WTC11 (cell line): ENCODE measurements around the gene POPDC3. TPM values are rescaled to one million over a fixed set of nuclear protein-coding genes. Genes with fewer than 3 reads are reported as not detected.

ENCODE experiments used
- ATAC-seq: fragments of 200-7000 bp; cut with Tn5 transposase; 2 replicates; pipeline ENCODE4 v1.10.0; 2021; ENCODE audit warnings: mild to moderate bottlenecking, moderate library complexity
- CTCF ChIA-PET: fragments of 300-600 bp; sonication (Branson Sonifier 250); formaldehyde crosslinking; loops from one replicate; lab custom pipeline; 2021; ENCODE audit warnings: antibody characterized with exemption; lab: Charles Lee
- POLR2A ChIA-PET: fragments of 350-600 bp; sonication (Branson Sonifier 250); formaldehyde crosslinking; loops from one replicate; lab custom pipeline; 2021; ENCODE audit warnings: antibody characterized with exemption; lab: Charles Lee
- DNase-seq: peaks from one replicate; pipeline ENCODE4 v3.0.0; 2021; ENCODE audit warnings: low spot score
- H3K27ac Mint-ChIP-seq: 2 replicates; pipeline ENCODE4 v1.8.0; 2021; ENCODE audit warnings: mixed read lengths
- H3K27me3 Mint-ChIP-seq: 2 replicates; pipeline ENCODE4 v1.8.0; 2021; ENCODE audit warnings: low read depth, mild to moderate bottlenecking, moderate library complexity, mixed read lengths
- H3K36me3 Mint-ChIP-seq: 2 replicates; pipeline ENCODE4 v1.8.0; 2021; ENCODE audit warnings: mixed read lengths
- H3K4me1 Mint-ChIP-seq: 2 replicates; pipeline ENCODE4 v1.8.0; 2022; ENCODE audit warnings: mixed read lengths
- H3K4me3 Mint-ChIP-seq: 2 replicates; pipeline ENCODE4 v1.8.0; 2021; ENCODE audit warnings: mild to moderate bottlenecking, moderate library complexity, mixed read lengths
- H3K9me3 Mint-ChIP-seq: 2 replicates; pipeline ENCODE4 v1.8.0; 2021; ENCODE audit warnings: mixed read lengths
- AR ChIP-seq: fragments of 250-450 bp; sonication (Bioruptor Pico); IDR thresholded peaks from 2 replicates; pipeline ENCODE4 v1.9.0; 2021; ENCODE audit warnings: mild to moderate bottlenecking
- ARID4B ChIP-seq: sonication (generic); formaldehyde crosslinking; IDR thresholded peaks from 2 replicates; pipeline ENCODE4 v1.8.0; 2023; ENCODE audit warnings: missing genetic modification reagents, mild to moderate bottlenecking, borderline replicate concordance
- ATF1 ChIP-seq: sonication (generic); formaldehyde crosslinking; IDR thresholded peaks from 2 replicates; pipeline ENCODE4 v1.8.1; 2023; ENCODE audit warnings: mild to moderate bottlenecking, moderate library complexity, missing genetic modification reagents
- CREB1 ChIP-seq: sonication (generic); formaldehyde crosslinking; IDR thresholded peaks from 2 replicates; pipeline ENCODE4 v1.8.0; 2023; ENCODE audit warnings: mild to moderate bottlenecking, missing genetic modification reagents
- FOXP1 ChIP-seq: sonication (generic); formaldehyde crosslinking; IDR thresholded peaks from 2 replicates; pipeline ENCODE4 v1.8.0; 2022; ENCODE audit warnings: missing genetic modification reagents, mild to moderate bottlenecking, moderate library complexity, borderline replicate concordance
- HMGA2 ChIP-seq: fragments of 250-450 bp; sonication (Bioruptor Pico); IDR thresholded peaks from 2 replicates; pipeline ENCODE4 v1.4.0; 2021; ENCODE audit warnings: mild to moderate bottlenecking, moderate library complexity
- IRF2 ChIP-seq: sonication (generic); formaldehyde crosslinking; IDR thresholded peaks from 2 replicates; pipeline ENCODE4 v1.8.0; 2022; ENCODE audit warnings: low read depth, missing genetic modification reagents, borderline replicate concordance
- JUN ChIP-seq: sonication (generic); formaldehyde crosslinking; IDR thresholded peaks from 2 replicates; pipeline ENCODE4 v1.8.0; 2023; ENCODE audit warnings: mild to moderate bottlenecking, missing genetic modification reagents
- MAX ChIP-seq: sonication (generic); formaldehyde crosslinking; IDR thresholded peaks from 2 replicates; pipeline ENCODE4 v1.8.0; 2022; ENCODE audit warnings: mild to moderate bottlenecking, missing genetic modification reagents
- MLX ChIP-seq: sonication (generic); formaldehyde crosslinking; IDR thresholded peaks from 2 replicates; pipeline ENCODE4 v1.8.1; 2023; ENCODE audit warnings: mild to moderate bottlenecking, missing genetic modification reagents, moderate library complexity
- NR1H2 ChIP-seq: sonication (generic); formaldehyde crosslinking; IDR thresholded peaks from 2 replicates; pipeline ENCODE4 v1.9.0; 2021; ENCODE audit warnings: mild to moderate bottlenecking, moderate library complexity, missing genetic modification reagents
- OVOL2 ChIP-seq: fragments of 250-450 bp; sonication (Bioruptor Pico); IDR thresholded peaks from 2 replicates; pipeline ENCODE4 v1.9.0; 2021; ENCODE audit warnings: mild to moderate bottlenecking, borderline replicate concordance
- PREB ChIP-seq: sonication (generic); formaldehyde crosslinking; IDR thresholded peaks from 2 replicates; pipeline ENCODE4 v1.8.1; 2022; ENCODE audit warnings: mild to moderate bottlenecking, missing genetic modification reagents, moderate library complexity, borderline replicate concordance
- PRRX2 ChIP-seq: fragments of 250-450 bp; sonication (Bioruptor Pico); IDR thresholded peaks from 2 replicates; pipeline ENCODE4 v1.8.0; 2021; ENCODE audit warnings: mild to moderate bottlenecking
- TCF7 ChIP-seq: sonication (generic); formaldehyde crosslinking; IDR thresholded peaks from 2 replicates; pipeline ENCODE4 v1.8.0; 2022; ENCODE audit warnings: mild to moderate bottlenecking, low read depth, missing genetic modification reagents, moderate library complexity
- TEAD4 ChIP-seq: sonication (generic); formaldehyde crosslinking; IDR thresholded peaks from 2 replicates; pipeline ENCODE4 v1.8.0; 2022; ENCODE audit warnings: mild to moderate bottlenecking, missing genetic modification reagents
- ZNF219 ChIP-seq: sonication (generic); formaldehyde crosslinking; IDR thresholded peaks from 2 replicates; pipeline ENCODE4 v1.8.0; 2023; ENCODE audit warnings: missing genetic modification reagents, mild to moderate bottlenecking, borderline replicate concordance
- ZNF416 ChIP-seq: fragments of 250-450 bp; sonication (Bioruptor Pico); IDR thresholded peaks from 2 replicates; pipeline ENCODE4 v1.9.0; 2021; ENCODE audit warnings: mild to moderate bottlenecking, inconsistent platforms
- ZNF423 ChIP-seq: fragments of 250-450 bp; sonication (Bioruptor Pico); IDR thresholded peaks from 2 replicates; pipeline ENCODE4 v2.1.2; 2022; ENCODE audit warnings: mild to moderate bottlenecking, moderate library complexity
- ZNF425 ChIP-seq: fragments of 250-450 bp; sonication (Bioruptor Pico); conservative IDR thresholded peaks from 2 replicates; pipeline ENCODE4 v1.9.0; 2021; ENCODE audit warnings: mild to moderate bottlenecking
- ZSCAN18 ChIP-seq: fragments of 250-450 bp; sonication (Bioruptor Pico); IDR thresholded peaks from 2 replicates; pipeline ENCODE4 v2.1.2; 2022; ENCODE audit warnings: mild to moderate bottlenecking, moderate library complexity
- total RNA-seq: library from RNA; stranded (reverse); gene quantifications from 3 replicates; pipeline ENCODE4 v1.2.3, GENCODE V29; 2021

POPDC3 gene
- total RNA-seq, 1 experiment from 2014 or later = 2.7 TPM

GRCh38 chr6:105202486-105202885, 22.7 kb upstream of the POPDC3 start (continued):
- TF ChIP-seq FOXP1 (CRISPR knock-in tag) (no peak), HMGA2 (CRISPR knock-in tag) (no peak), JUN (CRISPR knock-in tag) (no peak), ATF1 (CRISPR knock-in tag) (no peak), ARID4B (CRISPR knock-in tag) (no peak), OVOL2 (CRISPR knock-in tag) (no peak), ZNF423 (no peak), PREB (CRISPR knock-in tag) (no peak), ZNF425 (CRISPR knock-in tag) (no peak)

GRCh38 chr6:105200133-105200730, 20.4 kb upstream of the POPDC3 start:
- H3K4me1 Mint-ChIP-seq = no peaks in the 10 kb centered on the region
- ChIA-PET CTCF (no interaction called here), POLR2A (no interaction called here)
- H3K36me3 Mint-ChIP-seq = 0 out of 2 replicates have a peak, but pooled peaks cover 4% of the 10 kb centered on the region
- H3K4me3 Mint-ChIP-seq = no peak overlapping the region
- no peak overlapping the region for H3K27ac Mint-ChIP-seq
- H3K27me3 Mint-ChIP-seq = no peaks in the 10 kb centered on the region
- ATAC-seq = no peak
- no peak for DNase-seq
- H3K9me3 Mint-ChIP-seq = peaks cover 7% of the 10 kb centered on the region; the same call in 1 of the 2 replicates
- TF ChIP-seq TCF7 (CRISPR knock-in tag) (no peak), MLX (no peak), ZNF219 (CRISPR knock-in tag) (no peak), ZSCAN18 (CRISPR knock-in tag) (no peak), ZNF425 (CRISPR knock-in tag) (no peak), NR1H2 (CRISPR knock-in tag) (no peak), PRRX2 (CRISPR knock-in tag) (no peak), TEAD4 (CRISPR knock-in tag) (no peak), AR (CRISPR knock-in tag) (no peak), ZNF416 (CRISPR knock-in tag) (no peak), IRF2 (CRISPR knock-in tag) (no peak), CREB1 (CRISPR knock-in tag) (no peak), MAX (no peak)
